Left hindlimb (tissue), 1 donor: ENCODE results near the gene BCL2L14.

Experiments used
- DNase-seq: peaks from one replicate; pipeline ENCODE4 v3.0.0-alpha.2; 2018

Gene BCL2L14

GRCh38 chr12:12070674-12071656 is at the start of gene BCL2L14:
Gene BCL2L14, plus strand, starts transcription at chr12:12070939. Its CDS starts 8,367 bp downstream, at chr12:12079306.
- no peak for DNase-seq

- DNase-seq = no peak
These were observed 48.3 kb upstream of the BCL2L14 start for GRCh38 chr12:12022306-12022936.

GRCh38 chr12:12023456-12023855 is 47.3 kb upstream of the BCL2L14 start:
- no peak for DNase-seq

- DNase-seq = no peak
These were observed 45.6 kb upstream of the BCL2L14 start for GRCh38 chr12:12024911-12025682.

GRCh38 chr12:12025799-12026386 is 44.8 kb upstream of the BCL2L14 start:
- no peak for DNase-seq

- DNase-seq = no peak
These were observed 41.9 kb upstream of the BCL2L14 start for GRCh38 chr12:12028668-12029402.

- DNase-seq = no peak
These were observed 41.1 kb upstream of the BCL2L14 start for GRCh38 chr12:12029653-12030052.

GRCh38 chr12:12032260-12032791 is 38.4 kb upstream of the BCL2L14 start:
- no peak for DNase-seq

GRCh38 chr12:12032851-12033797 is 37.6 kb upstream of the BCL2L14 start:
- peak; percentile 83 for DNase-seq

- DNase-seq = no peak
These were observed 36.9 kb upstream of the BCL2L14 start for GRCh38 chr12:12033824-12034223.

- DNase-seq = no peak
These were observed 36.4 kb upstream of the BCL2L14 start for GRCh38 chr12:12034344-12034743.

GRCh38 chr12:12035229-12035628 is 35.5 kb upstream of the BCL2L14 start:
- DNase-seq = no peak

- DNase-seq = no peak
These were observed 33.8 kb upstream of the BCL2L14 start for GRCh38 chr12:12036901-12037300.

GRCh38 chr12:12039897-12040296 is 30.8 kb upstream of the BCL2L14 start:
- DNase-seq = no peak

- DNase-seq = no peak
These were observed 24.3 kb upstream of the BCL2L14 start for GRCh38 chr12:12046401-12046800.

GRCh38 chr12:12047682-12048081 is 23.1 kb upstream of the BCL2L14 start:
- no peak for DNase-seq

- no peak for DNase-seq
These were observed 22.5 kb upstream of the BCL2L14 start for GRCh38 chr12:12048266-12048665.

GRCh38 chr12:12048714-12049113 is 22.0 kb upstream of the BCL2L14 start:
- DNase-seq = no peak

- DNase-seq = no peak
These were observed 19.1 kb upstream of the BCL2L14 start for GRCh38 chr12:12051668-12052067.

- DNase-seq = no peak
These were observed 15.7 kb upstream of the BCL2L14 start for GRCh38 chr12:12054993-12055392.

GRCh38 chr12:12056951-12057350 is 13.8 kb upstream of the BCL2L14 start:
- DNase-seq = no peak
